Measurements from ENCODE around the gene NUP133. TPM values are rescaled to one million over a fixed set of nuclear protein-coding genes. Genes with fewer than 3 reads are reported as not detected.

The NUP133 gene
- total RNA-seq: 22.7 and 23.4 TPM in 2 replicates

DNA sequence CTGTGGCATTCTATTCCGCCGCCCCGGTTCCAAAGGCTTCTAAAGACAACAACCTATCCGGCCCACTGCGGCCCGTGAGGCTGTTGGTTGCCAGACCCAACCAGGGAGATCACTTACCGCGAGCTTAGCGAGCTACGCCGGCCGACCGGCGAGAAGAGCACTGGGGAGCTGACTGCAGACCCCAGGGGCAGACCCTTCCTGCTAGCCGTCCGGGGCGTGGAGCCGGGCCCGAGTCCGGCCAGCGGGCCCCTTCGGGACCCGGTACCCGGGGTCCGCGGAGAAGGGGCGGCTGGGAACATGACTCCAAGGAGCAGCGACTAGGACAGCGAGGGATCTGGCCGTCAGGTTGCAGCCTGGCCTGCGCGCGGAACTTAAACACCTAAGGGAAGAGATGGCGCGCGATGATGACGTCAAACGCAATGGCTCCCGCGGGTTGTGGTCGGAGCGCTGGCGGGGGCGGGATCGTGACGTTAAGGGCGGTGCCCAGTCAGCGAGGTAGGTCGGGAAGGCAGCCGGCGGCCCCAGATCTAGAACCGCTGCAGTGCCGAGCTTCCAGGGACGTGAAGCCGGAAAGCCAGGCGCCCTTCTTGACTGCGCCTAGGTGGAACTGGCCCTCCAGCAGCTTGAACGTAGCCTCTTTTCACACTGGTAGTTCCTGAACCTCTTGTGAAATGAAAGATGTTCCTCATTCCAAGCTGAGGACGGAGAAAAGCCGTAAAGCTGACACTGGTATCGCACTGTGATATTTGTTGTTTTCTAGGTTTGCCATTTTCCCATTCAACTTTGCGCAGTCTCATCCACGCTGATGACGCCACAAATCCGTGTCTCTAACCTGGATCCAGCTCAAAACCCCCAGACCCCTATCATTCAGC is at the start of gene NUP133:
NUP133 (minus strand) TSS at position 391 of the 872 bp plus-strand sequence; CDS start at position 299, 92 bp downstream.
- no peak for FAIRE-seq
- TF ChIP-seq, protein P1, sequence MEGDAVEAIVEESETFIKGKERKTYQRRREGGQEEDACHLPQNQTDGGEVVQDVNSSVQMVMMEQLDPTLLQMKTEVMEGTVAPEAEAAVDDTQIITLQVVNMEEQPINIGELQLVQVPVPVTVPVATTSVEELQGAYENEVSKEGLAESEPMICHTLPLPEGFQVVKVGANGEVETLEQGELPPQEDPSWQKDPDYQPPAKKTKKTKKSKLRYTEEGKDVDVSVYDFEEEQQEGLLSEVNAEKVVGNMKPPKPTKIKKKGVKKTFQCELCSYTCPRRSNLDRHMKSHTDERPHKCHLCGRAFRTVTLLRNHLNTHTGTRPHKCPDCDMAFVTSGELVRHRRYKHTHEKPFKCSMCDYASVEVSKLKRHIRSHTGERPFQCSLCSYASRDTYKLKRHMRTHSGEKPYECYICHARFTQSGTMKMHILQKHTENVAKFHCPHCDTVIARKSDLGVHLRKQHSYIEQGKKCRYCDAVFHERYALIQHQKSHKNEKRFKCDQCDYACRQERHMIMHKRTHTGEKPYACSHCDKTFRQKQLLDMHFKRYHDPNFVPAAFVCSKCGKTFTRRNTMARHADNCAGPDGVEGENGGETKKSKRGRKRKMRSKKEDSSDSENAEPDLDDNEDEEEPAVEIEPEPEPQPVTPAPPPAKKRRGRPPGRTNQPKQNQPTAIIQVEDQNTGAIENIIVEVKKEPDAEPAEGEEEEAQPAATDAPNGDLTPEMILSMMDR (IDR thresholded peaks at IDR 0.05; ENCODE audit: insufficient read depth, low read length, severe bottlenecking): no peak

DNA sequence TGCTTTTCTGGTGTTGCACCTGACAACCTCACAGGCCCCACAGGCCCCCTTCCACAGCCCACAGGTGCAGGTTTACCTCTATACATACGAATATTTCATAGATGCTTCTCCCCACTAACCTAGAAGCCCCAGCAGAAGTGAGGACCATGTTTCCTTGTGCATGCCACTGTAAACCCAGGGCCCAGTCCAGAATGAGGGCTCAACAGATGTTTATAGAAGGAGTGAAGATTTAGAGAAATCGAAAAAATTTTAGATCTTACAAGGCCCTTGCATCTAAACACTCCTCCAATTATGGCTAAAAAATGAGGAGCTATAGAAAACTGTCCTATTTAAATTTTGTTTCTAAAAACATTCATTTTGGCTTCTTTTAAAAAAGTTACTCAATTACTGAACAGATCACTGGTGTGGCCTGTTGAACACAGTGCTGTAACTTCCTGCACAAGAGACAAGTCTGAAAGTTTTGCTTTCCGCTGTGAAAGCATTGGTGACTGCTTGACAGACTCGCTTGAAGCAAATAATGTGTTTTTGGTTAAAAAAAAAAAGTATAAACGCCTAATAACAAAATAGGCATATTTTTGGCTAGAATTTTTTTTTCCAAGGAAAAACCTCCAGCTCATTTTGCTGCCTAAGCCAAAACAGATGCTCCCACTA is 49.2 kb upstream of the NUP133 start:
- TF ChIP-seq, protein P1 (IDR thresholded peaks at IDR 0.05; ENCODE audit: insufficient read depth, low read length, severe bottlenecking): no peak
- Histone ChIP-seq H3K4me3 (ENCODE audit: low read depth, low read length) (peak overlapping the region; percentile 73), H3K36me3 (ENCODE audit: control insufficient read depth, insufficient read depth, low read length) (no peaks in the 10 kb centered on the region), H3K27me3 (ENCODE audit: control insufficient read depth, insufficient read depth, low read length) (no peaks in the 10 kb centered on the region)
- DNase-seq (ENCODE audit: low read depth): peak; percentile 27
- no peak for FAIRE-seq

More for the DNA sequence above, at the start of gene NUP133:
- DNase-seq (ENCODE audit: low read depth): peak; percentile 93
- H3K36me3 ChIP-seq (ENCODE audit: control insufficient read depth, insufficient read depth, low read length): no peaks in the 10 kb centered on the region
- peak within 1 kb of the TSS; percentile 52 for H3K4me3 ChIP-seq (ENCODE audit: low read depth, low read length)
- H3K27me3 ChIP-seq (ENCODE audit: control insufficient read depth, insufficient read depth, low read length): no peaks in the 10 kb centered on the region

DNA sequence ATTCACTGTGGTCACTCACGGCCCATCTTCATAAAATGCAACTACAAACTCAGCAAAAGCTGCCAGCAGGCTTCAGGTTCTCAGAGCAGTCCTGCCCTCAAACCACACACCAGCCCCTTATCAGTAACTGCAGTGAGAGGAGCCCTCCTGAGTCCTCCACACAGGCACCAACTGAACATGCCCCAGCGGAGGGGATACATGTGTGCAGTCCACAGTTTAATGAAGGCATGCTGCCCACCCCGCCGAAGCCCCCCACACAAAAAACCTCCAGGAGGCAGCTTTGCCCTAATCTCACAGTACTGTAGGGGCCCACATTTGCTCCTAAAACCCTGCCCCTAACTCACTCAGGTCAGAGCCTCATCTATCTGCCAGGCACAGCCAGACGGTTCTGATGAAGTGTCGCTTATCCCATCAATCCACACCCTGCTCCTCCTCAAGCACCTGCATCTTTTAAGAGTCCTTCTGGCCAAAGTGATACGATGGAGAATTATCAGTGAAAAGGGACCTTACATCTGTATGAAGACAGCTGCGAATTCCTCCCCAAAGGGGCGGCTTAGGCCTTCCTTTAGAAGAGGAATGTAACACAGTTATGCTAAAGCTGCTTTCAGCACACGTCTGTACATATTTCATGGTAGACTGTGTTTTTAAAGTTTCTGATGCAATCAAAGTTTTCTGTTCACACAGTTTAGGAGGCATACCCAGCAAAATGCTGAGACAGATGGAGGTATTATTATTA is 46.9 kb upstream of the NUP133 start:
- H3K27me3 ChIP-seq (ENCODE audit: control insufficient read depth, insufficient read depth, low read length): no peaks in the 10 kb centered on the region
- no peaks in the 10 kb centered on the region for H3K36me3 ChIP-seq (ENCODE audit: control insufficient read depth, insufficient read depth, low read length)
- no peak overlapping the region for H3K4me3 ChIP-seq (ENCODE audit: low read depth, low read length)
- no peak for DNase-seq (ENCODE audit: low read depth)
- TF ChIP-seq, protein P1 (IDR thresholded peaks at IDR 0.05; ENCODE audit: insufficient read depth, low read length, severe bottlenecking): no peak
- no peak for FAIRE-seq

DNA sequence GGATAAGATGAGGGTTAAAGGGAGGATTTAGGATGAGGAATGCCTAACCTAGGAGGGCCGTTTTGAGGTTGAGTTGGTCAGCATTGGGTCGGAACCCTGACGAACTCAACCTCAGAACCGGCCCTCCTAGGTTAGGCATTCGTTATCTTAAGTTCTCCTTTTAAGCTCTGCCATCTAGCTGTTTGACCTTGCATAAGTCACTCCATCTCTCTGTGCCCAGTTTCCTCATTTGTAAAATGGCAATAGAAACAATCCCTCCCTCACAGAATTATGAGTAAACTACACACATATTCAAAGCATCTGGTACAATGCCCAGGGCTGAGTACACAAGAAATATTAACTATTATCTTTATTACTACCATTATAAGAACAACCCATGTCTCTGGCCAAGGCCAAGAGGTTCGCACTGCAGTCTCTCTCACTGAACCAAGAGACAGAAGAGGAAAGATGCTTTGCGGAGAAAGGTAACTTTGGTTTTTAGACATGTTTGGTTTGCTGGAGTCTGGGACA is 45.5 kb upstream of the NUP133 start:
- Histone ChIP-seq H3K4me3 (ENCODE audit: low read depth, low read length) (no peak overlapping the region), H3K36me3 (ENCODE audit: control insufficient read depth, insufficient read depth, low read length) (no peaks in the 10 kb centered on the region), H3K27me3 (ENCODE audit: control insufficient read depth, insufficient read depth, low read length) (no peaks in the 10 kb centered on the region)
- TF ChIP-seq, protein P1 (IDR thresholded peaks at IDR 0.05; ENCODE audit: insufficient read depth, low read length, severe bottlenecking): no peak
- DNase-seq (ENCODE audit: low read depth) (no peak), FAIRE-seq (no peak)

DNA sequence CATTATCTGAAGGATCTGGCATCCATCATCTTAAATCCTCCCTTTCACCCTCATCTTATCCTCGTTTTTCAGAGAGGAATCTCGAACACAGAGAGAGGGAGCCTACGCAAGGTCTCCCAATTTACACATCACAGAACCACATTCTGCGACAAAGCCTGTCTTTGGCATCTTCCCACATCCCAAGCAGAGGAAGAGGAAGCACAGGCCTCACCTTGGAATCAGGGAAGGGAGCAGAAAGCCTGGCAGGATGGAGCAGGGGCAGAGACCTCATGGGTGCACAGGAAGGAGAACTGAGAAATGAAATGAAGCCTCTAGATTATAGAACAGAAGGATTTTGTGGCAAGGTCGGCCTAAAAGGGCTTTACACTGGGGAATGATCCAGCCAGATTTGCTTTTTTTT is 44.6 kb upstream of the NUP133 start:
- Histone ChIP-seq H3K36me3 (ENCODE audit: control insufficient read depth, insufficient read depth, low read length) (no peaks in the 10 kb centered on the region), H3K4me3 (ENCODE audit: low read depth, low read length) (no peak overlapping the region), H3K27me3 (ENCODE audit: control insufficient read depth, insufficient read depth, low read length) (no peaks in the 10 kb centered on the region)
- TF ChIP-seq, protein P1 (IDR thresholded peaks at IDR 0.05; ENCODE audit: insufficient read depth, low read length, severe bottlenecking): no peak
- DNase-seq (ENCODE audit: low read depth) (no peak), FAIRE-seq (no peak)
